AG08396 (cell line): ENCODE measurements around the gene MBD4.
"Not testable (repeated sequence)": the region's sequence is repeated elsewhere in the genome, so short reads cannot be mapped to it uniquely, and the experiment has no call there.

Experiments used
- DNase-seq: peaks from one replicate; pipeline ENCODE4 v3.0.0; 2012; ENCODE audit warnings: low spot score, mixed read lengths

Gene MBD4

DNA sequence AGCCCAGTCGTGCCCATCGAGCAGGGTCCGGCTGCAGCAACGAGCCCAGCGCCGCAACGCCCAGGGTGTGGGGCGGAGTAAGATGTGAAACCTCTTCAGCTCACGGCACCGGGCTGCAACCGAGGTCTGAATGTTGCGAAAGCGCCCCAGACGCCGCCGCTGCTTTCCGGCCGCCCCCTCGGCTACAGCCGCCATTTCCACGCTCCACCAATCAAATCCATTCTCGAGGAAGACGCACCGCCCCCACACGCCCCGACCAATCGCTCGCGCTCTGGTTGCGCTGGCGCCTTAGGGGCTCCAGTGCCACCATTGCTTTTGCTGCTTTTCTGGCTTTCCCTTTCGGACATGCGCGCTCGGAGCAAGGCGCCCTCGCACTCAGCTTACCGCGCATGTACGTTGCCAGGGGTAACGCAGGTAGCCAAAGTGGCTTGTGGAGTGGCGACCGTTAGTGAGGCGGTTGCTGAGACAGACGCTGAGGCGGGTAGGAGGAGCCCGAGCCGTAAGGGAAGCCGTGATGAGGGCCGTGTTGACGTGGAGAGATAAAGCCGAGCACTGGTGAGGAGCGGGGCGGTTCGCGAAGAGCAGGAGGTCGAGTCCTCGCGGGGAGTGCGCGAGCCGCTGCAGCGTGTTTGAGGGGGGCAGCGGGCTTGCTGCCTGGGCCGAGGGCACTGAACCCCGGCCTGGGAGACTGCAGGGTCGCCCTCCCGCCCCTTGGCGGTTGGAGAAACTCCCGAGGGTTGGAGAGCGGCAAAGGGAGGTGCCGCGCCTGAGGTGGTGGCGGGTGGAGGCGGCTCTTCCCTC, at the start of gene MBD4, which contains the start of gene IFT122:
Gene MBD4, minus strand, starts transcription at position 132 of the 801 bp plus-strand sequence. Its CDS starts 115 bp downstream, at position 17.
Gene IFT122, plus strand, starts transcription at position 408 of the 801 bp plus-strand sequence. Its CDS starts 107 bp downstream, at position 515.
- DNase-seq = peak; percentile 99

DNA sequence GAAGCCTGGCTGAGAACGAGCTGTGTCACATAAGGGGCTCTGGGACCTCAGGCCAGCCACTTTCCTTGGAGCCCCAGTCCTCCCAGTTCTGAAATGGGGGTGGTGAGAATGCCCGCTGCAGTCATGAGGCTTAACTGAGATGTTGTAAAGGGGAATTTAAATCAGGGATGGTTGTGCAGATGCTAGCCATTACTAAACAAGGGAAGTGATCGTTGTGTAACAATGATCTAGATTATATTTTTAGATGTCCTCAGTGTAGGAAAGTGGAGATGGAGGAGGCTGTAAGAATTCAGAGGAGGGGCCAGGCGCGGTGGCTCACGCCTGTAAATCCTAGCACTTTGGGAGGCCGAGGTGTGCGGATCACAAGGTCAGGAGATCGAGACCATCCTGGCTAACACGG, 49.5 kb upstream of the MBD4 start:
- not testable (repeated sequence) for DNase-seq

DNA sequence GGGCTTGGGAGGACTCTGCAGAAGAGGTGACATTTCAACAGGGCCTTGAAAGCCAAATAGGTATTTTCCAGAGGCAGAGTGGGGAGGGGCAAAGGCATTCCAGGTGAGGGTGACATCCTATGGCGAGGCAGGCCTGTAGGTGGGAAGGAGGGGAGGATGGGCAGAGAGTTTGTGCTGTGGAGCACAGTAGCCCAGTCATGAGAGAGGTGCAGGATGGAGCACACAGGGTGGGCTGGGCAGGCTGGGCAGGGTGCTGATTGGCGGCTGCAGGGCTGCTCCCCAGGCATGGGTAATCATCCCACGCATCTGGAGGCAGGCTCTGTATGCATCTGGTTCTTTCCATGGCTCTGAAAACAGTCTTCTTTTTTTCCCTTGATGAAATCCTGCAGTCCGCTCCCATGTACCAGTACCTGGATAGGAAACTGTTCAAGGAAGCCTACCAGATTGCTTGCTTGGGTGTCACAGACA, 48.2 kb upstream of the MBD4 start:
- DNase-seq = not testable (repeated sequence)

GRCh38 chr3:129487183-129487867, 47.6 kb upstream of the MBD4 start:
- no peak for DNase-seq

- DNase-seq = no peak
Observed at GRCh38 chr3:129486664-129487035, 46.9 kb upstream of the MBD4 start.

GRCh38 chr3:129485721-129486663, 46.2 kb upstream of the MBD4 start:
- peak; percentile 89 for DNase-seq

DNA sequence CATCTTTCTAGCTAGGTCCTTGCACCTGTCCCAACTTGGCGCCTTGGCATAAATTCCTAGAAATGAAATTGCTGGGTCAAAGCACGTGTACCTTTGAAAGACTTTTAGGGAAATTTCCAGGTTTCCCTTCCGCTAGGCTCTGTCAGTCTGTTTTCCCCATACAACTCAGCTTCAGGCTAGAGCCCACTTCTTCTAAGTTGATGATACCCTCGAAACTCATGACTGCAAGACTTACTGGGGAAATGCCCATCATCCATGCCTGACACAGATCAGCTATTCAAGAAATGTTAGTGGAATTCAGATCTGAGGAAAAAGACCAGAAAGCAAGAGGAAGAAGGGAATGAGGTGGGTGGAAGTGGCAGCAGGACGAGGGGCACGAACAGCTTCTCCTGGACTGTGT, 45.4 kb upstream of the MBD4 start:
- not testable (repeated sequence) for DNase-seq

- no peak for DNase-seq
Observed at GRCh38 chr3:129483870-129484269, 44.1 kb upstream of the MBD4 start.

GRCh38 chr3:129482721-129483120, 43.0 kb upstream of the MBD4 start:
- no peak for DNase-seq

DNA sequence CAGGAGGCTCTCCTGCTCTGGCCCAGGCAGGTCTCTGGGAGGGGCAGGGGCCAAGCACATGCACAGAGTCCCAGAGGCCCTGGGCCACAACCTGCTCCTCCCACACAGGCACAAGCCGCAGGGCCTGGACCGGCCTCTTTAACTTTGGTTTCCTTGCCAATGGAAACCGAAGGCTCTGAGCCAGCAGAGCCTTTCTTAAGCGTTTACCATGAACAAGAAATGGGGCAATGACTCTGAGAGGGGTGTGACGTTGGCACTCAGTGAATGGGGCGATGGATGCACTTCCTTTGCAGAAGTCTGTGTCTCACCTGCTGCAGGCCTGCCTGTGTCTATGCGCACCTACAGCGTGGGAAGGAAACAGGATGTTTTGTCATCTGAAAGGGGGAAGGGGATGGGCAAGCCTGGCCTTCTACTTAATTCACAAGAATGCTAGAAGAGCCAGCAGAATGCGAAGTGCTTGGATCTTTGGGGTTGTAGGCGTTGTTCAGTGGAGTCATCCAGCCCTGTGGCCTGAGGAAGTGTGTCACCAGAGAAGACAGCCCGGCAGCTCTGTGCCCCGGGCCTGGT, 42.1 kb upstream of the MBD4 start:
- no peak for DNase-seq

DNA sequence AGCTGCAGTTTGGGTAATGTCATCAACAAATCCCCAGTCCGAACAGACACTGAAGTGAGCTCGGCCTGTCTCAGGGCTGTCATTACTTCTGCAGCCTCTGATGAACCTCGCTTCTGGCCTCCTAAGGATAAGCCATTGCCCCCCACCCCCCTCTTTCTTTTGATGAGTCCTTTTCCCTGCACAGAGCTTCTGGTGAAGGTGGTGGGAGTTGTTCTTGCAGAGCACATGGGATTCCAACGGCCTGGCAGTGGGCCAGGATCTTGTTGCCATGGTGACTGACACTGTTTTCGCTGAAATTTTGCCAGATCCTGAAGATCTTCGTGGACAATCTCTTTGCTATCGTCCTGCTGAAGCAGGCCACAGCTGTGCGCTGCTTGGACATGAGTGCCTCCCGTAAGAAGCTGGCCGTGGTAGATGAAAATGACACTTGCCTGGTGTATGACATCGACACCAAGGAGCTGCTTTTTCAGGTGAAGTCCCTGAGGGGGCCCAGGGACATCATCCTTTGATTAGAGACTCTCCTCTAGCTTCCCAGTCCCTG, 41.5 kb upstream of the MBD4 start:
- not testable (repeated sequence) for DNase-seq

DNA sequence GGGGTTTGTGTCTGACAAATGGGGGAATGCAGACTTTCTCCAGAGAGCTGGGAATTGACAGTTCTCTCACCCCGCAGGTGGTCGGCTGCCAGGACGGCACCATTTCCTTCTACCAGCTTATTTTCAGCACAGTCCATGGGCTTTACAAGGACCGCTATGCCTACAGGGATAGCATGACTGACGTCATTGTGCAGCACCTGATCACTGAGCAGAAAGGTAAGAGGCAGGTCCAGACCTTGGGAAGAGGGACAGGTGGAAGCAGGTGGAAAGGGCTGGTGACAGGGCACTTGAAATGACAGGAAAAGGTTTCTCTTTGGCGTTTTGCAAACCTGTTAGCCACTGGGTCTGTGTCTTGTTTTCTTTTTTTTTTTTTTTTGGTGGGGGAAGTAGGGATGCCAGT, 36.8 kb upstream of the MBD4 start:
- no peak for DNase-seq

DNA sequence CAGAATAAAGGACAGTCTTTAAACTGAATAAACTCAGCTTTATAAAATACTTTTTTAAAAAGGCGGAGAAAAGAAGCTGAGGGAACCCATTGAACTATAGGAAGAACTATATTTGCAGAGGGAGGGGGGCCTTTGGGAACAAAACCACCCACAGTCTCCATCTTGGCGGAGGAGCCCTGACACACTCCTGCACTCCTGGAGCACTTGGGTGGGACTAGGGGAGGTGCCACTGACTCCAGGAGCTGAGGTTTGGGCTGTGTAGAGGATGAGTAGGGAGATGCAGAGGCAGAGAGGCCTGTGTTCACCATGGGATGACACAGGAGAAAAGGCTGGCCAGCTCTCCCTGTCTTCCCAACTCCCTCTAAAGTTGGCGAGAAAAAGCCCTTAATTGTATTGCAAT, 36.1 kb upstream of the MBD4 start:
- no peak for DNase-seq

GRCh38 chr3:129474984-129475804, 35.4 kb upstream of the MBD4 start:
- DNase-seq = no peak

- DNase-seq = no peak
Observed at GRCh38 chr3:129473769-129474152, 34.0 kb upstream of the MBD4 start.

GRCh38 chr3:129473067-129473768, 33.5 kb upstream of the MBD4 start:
- DNase-seq = no peak

DNA sequence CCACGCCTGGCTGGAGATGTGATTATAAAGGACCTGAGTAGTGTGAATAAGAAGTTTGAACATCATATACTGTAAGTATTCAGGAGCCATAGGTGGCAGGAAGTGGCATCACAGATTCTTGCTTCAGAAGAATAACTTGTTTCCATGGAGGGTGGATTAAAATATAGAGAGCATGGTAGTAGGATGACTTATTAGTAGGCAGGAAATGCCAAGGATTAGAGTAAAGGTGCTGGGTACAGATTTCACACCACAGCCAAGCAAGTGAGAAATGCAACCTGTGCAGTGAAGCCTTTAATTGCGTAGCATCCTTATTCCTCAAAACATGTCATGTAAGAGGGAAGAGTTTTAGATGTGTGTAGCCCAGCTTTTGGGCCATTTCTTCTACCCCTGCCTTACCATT, 31.1 kb upstream of the MBD4 start:
- no peak for DNase-seq

DNA sequence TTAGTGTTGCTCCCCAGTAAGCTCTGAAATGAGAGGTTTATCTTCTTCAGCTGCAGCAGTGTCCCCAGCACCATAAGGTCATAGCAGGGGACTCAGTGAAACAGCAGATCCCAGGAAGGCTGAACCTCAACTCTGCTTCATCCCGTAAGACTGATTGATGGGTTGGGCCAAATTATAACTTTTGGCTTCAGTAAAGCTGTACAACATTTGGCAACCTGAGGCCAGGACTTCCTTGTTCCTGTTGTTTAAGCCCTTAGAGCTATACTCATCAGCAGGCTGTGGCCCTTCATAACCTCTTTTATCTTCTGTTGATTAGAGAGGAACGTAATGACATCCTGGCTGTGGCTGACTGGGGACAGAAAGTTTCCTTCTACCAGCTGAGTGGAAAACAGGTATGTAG, 29.3 kb upstream of the MBD4 start:
- DNase-seq = no peak

- no peak for DNase-seq
Observed at GRCh38 chr3:129467932-129468331, 28.2 kb upstream of the MBD4 start.

DNA sequence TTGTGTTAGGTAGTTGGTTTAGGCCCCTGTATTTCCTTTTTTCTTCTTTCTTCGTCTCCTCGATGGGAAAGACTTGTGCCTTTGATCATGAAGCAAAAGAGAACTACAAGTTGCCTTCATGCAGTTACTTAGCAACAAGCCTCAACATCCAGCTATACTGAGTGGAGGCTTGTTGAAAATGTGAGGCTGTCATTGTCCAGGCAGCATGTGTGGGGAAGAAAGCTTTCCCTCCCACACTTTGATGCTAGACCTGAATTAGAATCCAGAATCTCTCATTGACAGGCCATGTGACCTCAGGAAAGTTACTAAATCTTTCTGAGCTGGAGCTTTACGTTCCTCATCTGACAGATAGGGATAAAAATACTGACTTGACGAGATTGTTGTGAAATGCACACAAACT, 24.0 kb upstream of the MBD4 start:
- DNase-seq = no peak
